Measurements from ENCODE around the gene CYFIP2. TPM values are rescaled to one million over a fixed set of nuclear protein-coding genes. Genes with fewer than 3 reads are reported as not detected.
A peak's percentile ranks its signal among the peaks of the same experiment; 100 is the strongest.

Gene CYFIP2
- polyA plus RNA-seq, 1 donor (not counting 4 experiments of a cell fraction or from before 2014, with no cell fraction given), result 0.62 TPM

DNA sequence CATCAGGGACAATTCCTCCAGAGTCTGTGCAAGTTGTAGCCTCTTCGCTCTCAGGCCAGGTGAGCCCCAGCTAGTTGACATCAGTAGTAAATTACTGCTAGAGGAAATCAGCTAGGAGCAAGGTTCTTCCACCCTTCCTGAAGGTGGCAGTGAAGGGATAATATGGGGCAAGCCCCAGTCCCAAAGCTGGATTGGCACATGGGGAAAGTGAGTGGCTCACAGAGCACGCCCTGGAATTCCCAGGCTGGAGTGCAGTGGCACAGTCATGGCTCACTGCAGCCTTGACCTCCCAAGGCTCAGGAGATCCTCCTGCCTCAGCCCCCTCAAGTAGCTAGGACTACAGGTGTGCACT is 82.1 kb downstream of the CYFIP2 start:
- no peaks in the 10 kb centered on the region for H3K79me2 ChIP-seq (ENCODE audit: control insufficient read depth, insufficient read depth, low read length)
- H2AFZ ChIP-seq (ENCODE audit: control insufficient read depth, low read length), result no peak overlapping the region
- DNase-seq (ENCODE audit: low read depth, low spot score), result no peak
- no peak overlapping the region for H3K27ac ChIP-seq (ENCODE audit: control insufficient read depth, insufficient read depth, low read length)
- H3K4me2 ChIP-seq (ENCODE audit: control insufficient read depth, extremely low read depth, insufficient read depth, low read depth, low read length), result no peak overlapping the region
- no peaks in the 10 kb centered on the region for H3K9me3 ChIP-seq (ENCODE audit: control insufficient read depth, low read depth, low read length)
- H3K9me1 ChIP-seq (ENCODE audit: control insufficient read depth, extremely low read depth, insufficient read depth, low read length), result no peaks in the 10 kb centered on the region
- H3K9ac ChIP-seq (ENCODE audit: control insufficient read depth, extremely low read depth, insufficient read depth, low read length), result no peak overlapping the region
- no peaks in the 10 kb centered on the region for H3K36me3 ChIP-seq (ENCODE audit: control insufficient read depth in 2 of 2, extremely low read depth in 1 of 2, insufficient read depth in 2 of 2, low read length in 2 of 2)
- no peaks in the 10 kb centered on the region for H4K20me1 ChIP-seq (ENCODE audit: control insufficient read depth, extremely low read depth, insufficient read depth, low read length)
- FAIRE-seq, result no peak
- H3K27me3 ChIP-seq (ENCODE audit: control insufficient read depth, extremely low read depth, insufficient read depth, low read length), result no peaks in the 10 kb centered on the region
- H3K4me3 ChIP-seq (ENCODE audit: control insufficient read depth in 2 of 3, extremely low read depth in 1 of 3, insufficient read depth in 2 of 3, low read depth in 1 of 3, low read length in 3 of 3), result no peak overlapping the region
- peak in 1 of 3 experiments; percentile 10 for TF ChIP-seq CTCF (optimal IDR thresholded peaks at IDR 0.05 in 1 of 3, IDR thresholded peaks at IDR 0.05 in 1 of 3, conservative IDR thresholded peaks at IDR 0.05 in 1 of 3; ENCODE audit: extremely low read depth in 1 of 3, insufficient read depth in 2 of 3, low read length in 3 of 3)
- TF ChIP-seq EZH2 (IDR thresholded peaks at IDR 0.05; ENCODE audit: low read length), result no peak
- H3K4me1 ChIP-seq (ENCODE audit: control insufficient read depth, extremely low read depth, insufficient read depth, low read length), result no peaks in the 10 kb centered on the region
- dilution Hi-C loops (cut with MboI; ENCODE audit: extremely low pct_ligation_motif_present, low sequenced_read_pairs), result no loop called here

DNA sequence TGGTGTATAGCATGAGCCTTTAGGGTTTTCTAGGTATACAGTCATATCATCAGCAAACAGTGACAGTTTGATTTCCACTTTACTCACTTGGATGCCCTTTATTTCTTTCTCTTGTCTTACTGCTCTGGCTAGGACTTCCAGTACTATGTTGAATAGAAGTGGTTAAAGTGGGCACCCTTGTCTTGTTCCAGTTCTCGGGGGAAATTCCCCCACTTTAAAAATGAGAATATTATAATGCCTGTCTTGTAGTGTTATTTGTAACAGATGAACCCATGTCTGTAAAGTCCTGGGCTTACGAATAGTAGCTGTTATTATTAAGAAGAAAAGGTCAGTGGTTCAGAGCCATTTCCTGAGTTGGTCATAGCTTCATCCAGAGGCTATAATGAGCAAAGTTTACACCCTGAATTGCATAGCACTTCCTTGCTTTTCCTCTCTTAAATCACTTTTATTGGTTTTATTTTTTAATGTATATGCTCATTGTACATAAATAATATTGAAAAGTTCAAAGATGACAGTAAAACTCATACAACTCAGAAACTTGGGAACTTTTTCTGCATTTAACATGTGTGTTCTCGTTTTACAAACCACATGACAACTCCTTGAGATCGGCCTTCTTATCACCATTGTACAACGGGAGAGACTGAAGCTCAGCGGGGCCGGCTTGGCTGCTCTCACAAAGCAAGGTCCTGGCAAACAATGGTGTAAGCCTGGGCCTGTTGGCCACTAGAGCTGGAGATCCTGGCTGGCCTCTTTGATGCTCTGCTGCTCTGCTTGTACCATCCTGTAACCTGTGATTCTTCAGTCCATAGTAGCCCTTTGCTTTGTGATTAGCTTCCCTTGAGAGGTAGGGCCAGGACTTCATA is 85.2 kb downstream of the CYFIP2 start:
- no peaks in the 10 kb centered on the region for H4K20me1 ChIP-seq (ENCODE audit: control insufficient read depth, extremely low read depth, insufficient read depth, low read length)
- no peaks in the 10 kb centered on the region for H3K27me3 ChIP-seq (ENCODE audit: control insufficient read depth, extremely low read depth, insufficient read depth, low read length)
- DNase-seq (ENCODE audit: low read depth, low spot score) (no peak), FAIRE-seq (no peak)
- TF ChIP-seq EZH2 (IDR thresholded peaks at IDR 0.05; ENCODE audit: low read length), result no peak
- no peak for TF ChIP-seq CTCF (optimal IDR thresholded peaks at IDR 0.05 in 1 of 3, IDR thresholded peaks at IDR 0.05 in 1 of 3, conservative IDR thresholded peaks at IDR 0.05 in 1 of 3; ENCODE audit: extremely low read depth in 1 of 3, insufficient read depth in 2 of 3, low read length in 3 of 3)
- no peak overlapping the region for H3K4me3 ChIP-seq (ENCODE audit: control insufficient read depth in 2 of 3, extremely low read depth in 1 of 3, insufficient read depth in 2 of 3, low read depth in 1 of 3, low read length in 3 of 3)
- dilution Hi-C loops (cut with MboI; ENCODE audit: extremely low pct_ligation_motif_present, low sequenced_read_pairs), result no loop called here
- H3K36me3 ChIP-seq (ENCODE audit: control insufficient read depth in 2 of 2, extremely low read depth in 1 of 2, insufficient read depth in 2 of 2, low read length in 2 of 2), result no peaks in the 10 kb centered on the region
- H3K9ac ChIP-seq (ENCODE audit: control insufficient read depth, extremely low read depth, insufficient read depth, low read length), result no peak overlapping the region
- no peak overlapping the region for H2AFZ ChIP-seq (ENCODE audit: control insufficient read depth, low read length)
- H3K9me3 ChIP-seq (ENCODE audit: control insufficient read depth, low read depth, low read length), result no peaks in the 10 kb centered on the region
- no peaks in the 10 kb centered on the region for H3K4me1 ChIP-seq (ENCODE audit: control insufficient read depth, extremely low read depth, insufficient read depth, low read length)
- H3K27ac ChIP-seq (ENCODE audit: control insufficient read depth, insufficient read depth, low read length), result no peak overlapping the region
- no peaks in the 10 kb centered on the region for H3K9me1 ChIP-seq (ENCODE audit: control insufficient read depth, extremely low read depth, insufficient read depth, low read length)
- no peaks in the 10 kb centered on the region for H3K79me2 ChIP-seq (ENCODE audit: control insufficient read depth, insufficient read depth, low read length)
- no peak overlapping the region for H3K4me2 ChIP-seq (ENCODE audit: control insufficient read depth, extremely low read depth, insufficient read depth, low read depth, low read length)
